Loucy (cell line): ENCODE results near the gene THBS4.
"Not testable (repeated sequence)": the region's sequence is repeated elsewhere in the genome, so short reads cannot be mapped to it uniquely, and the experiment has no call there.

Experiments used
- H2AFZ ChIP-seq: fragments of 200-600 bp; sonication (generic); 2 replicates; pipeline ENCODE4 v1.6.0; 2016; ENCODE audit warnings: antibody characterized with exemption, mild to moderate bottlenecking, low read length, moderate library complexity
- H3F3A ChIP-seq: fragments of 200-600 bp; 2 replicates; pipeline ENCODE4 v1.6.0; 2016; ENCODE audit warnings: antibody characterized with exemption, low read depth, mild to moderate bottlenecking
- H3K27me3 ChIP-seq: fragments of 200-600 bp; sonication (generic); 2 replicates; pipeline ENCODE4 v1.6.1; 2014; ENCODE audit warnings: low read length, mild to moderate bottlenecking; ENCODE audit not compliant: insufficient read depth, poor library complexity, severe bottlenecking
- H3K36me3 ChIP-seq: fragments of 200-600 bp; sonication (generic); 2 replicates; pipeline ENCODE4 v1.6.1; 2016; ENCODE audit warnings: low read length; ENCODE audit not compliant: insufficient read depth
- H3K4me1 ChIP-seq: fragments of 200-600 bp; sonication (generic); 2 replicates; pipeline ENCODE4 v1.5.1; 2014; ENCODE audit warnings: low read length, mild to moderate bottlenecking; ENCODE audit not compliant: insufficient read depth, poor library complexity, severe bottlenecking
- H3K4me2 ChIP-seq: fragments of 200-600 bp; sonication (generic); 2 replicates; pipeline ENCODE4 v1.6.0; 2014; ENCODE audit warnings: antibody characterized with exemption, low read length, low read depth, mild to moderate bottlenecking; ENCODE audit not compliant: poor library complexity, severe bottlenecking
- H3K4me3 ChIP-seq: fragments of 200-600 bp; sonication (generic); 2 replicates; pipeline ENCODE4 v1.5.1; 2014; ENCODE audit warnings: low read length, mild to moderate bottlenecking, mixed read lengths; ENCODE audit not compliant: poor library complexity, severe bottlenecking
- H3K79me2 ChIP-seq: fragments of 200-600 bp; sonication (generic); 2 replicates; pipeline ENCODE4 v1.6.1; 2014; ENCODE audit warnings: low read length; ENCODE audit not compliant: insufficient read depth
- H3K9ac ChIP-seq: fragments of 200-600 bp; sonication (generic); 2 replicates; pipeline ENCODE4 v1.6.0; 2014; ENCODE audit warnings: mild to moderate bottlenecking, low read depth, low read length, moderate library complexity; ENCODE audit not compliant: poor library complexity, severe bottlenecking
- H3K9me2 ChIP-seq: fragments of 200-600 bp; sonication (generic); replicated peaks from 2 replicates; pipeline ENCODE4 v1.6.1; 2016; ENCODE audit warnings: low read depth, low read length, mixed read lengths
- H3K9me3 ChIP-seq: fragments of 200-600 bp; sonication (generic); 2 replicates; pipeline ENCODE4 v1.6.1; 2014; ENCODE audit warnings: mild to moderate bottlenecking, antibody characterized with exemption, low read length, low read depth; ENCODE audit not compliant: insufficient read depth
- H4K20me1 ChIP-seq: fragments of 200-600 bp; sonication (generic); 2 replicates; pipeline ENCODE4 v1.6.0; 2014; ENCODE audit warnings: antibody characterized with exemption, low read length, mild to moderate bottlenecking; ENCODE audit not compliant: insufficient read depth, poor library complexity, severe bottlenecking
- EZH2phosphoT487 ChIP-seq: fragments of 200-600 bp; IDR thresholded peaks from 2 replicates; pipeline ENCODE4 v1.6.1; 2018; ENCODE audit warnings: antibody characterized with exemption, mild to moderate bottlenecking, moderate library complexity, borderline replicate concordance
- TF ChIP-seq, protein P1 (sequence below): fragments of 200-600 bp; sonication (generic); conservative IDR thresholded peaks from 2 replicates; pipeline ENCODE4 v1.5.1; 2014; ENCODE audit warnings: mild to moderate bottlenecking, antibody characterized with exemption, low read length

THBS4 gene

DNA sequence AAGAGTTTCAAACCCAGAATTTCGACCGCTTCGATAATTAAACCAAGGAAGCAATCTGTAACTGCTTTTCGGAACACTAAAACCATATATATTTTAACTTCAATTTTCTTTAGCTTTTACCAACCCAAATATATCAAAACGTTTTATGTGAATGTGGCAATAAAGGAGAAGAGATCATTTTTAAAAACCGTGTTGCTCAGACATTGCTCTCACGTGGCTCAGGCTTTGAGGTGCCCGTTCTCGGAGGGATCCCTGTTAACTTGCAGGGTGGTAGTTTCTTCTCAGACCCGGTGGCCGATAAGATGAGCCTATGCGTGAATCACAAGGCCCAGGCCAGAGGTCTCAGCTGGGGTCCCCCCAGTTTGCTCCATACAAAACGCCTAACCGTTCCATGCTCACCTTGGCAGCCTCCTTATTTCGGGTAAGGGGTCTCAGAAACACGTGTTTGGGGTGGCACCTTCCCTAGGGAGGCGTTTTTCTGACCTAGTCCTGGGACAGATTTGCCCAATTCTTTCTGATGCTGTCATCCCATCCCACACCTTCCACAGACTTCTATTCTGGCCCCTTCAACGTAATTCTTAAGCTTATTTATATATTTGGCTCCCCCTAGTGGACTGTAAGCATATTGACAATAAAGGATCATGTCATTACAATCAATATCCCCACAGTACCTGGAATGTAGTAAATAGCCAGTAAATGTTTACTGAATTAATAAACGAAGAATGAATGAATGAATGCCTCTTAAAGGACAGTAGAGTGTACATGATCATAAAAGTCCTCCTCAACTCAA, 48.1 kb downstream of the THBS4 start:
- Histone ChIP-seq H3K4me1 (no peaks in the 10 kb centered on the region), H3K4me2 (no peak overlapping the region), H3K36me3 (no peaks in the 10 kb centered on the region), H3K79me2 (no peaks in the 10 kb centered on the region), H2AFZ (no peak overlapping the region), H3K9me2 (no peaks in the 10 kb centered on the region), H3F3A (no peaks in the 10 kb centered on the region), H3K4me3 (no peak overlapping the region), H3K27me3 (no peaks in the 10 kb centered on the region), H4K20me1 (no peaks in the 10 kb centered on the region), H3K9me3 (no peaks in the 10 kb centered on the region), H3K9ac (no peak overlapping the region)
- TF ChIP-seq EZH2phosphoT487 = no peak
- TF ChIP-seq, protein P1, sequence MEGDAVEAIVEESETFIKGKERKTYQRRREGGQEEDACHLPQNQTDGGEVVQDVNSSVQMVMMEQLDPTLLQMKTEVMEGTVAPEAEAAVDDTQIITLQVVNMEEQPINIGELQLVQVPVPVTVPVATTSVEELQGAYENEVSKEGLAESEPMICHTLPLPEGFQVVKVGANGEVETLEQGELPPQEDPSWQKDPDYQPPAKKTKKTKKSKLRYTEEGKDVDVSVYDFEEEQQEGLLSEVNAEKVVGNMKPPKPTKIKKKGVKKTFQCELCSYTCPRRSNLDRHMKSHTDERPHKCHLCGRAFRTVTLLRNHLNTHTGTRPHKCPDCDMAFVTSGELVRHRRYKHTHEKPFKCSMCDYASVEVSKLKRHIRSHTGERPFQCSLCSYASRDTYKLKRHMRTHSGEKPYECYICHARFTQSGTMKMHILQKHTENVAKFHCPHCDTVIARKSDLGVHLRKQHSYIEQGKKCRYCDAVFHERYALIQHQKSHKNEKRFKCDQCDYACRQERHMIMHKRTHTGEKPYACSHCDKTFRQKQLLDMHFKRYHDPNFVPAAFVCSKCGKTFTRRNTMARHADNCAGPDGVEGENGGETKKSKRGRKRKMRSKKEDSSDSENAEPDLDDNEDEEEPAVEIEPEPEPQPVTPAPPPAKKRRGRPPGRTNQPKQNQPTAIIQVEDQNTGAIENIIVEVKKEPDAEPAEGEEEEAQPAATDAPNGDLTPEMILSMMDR = peak; percentile 89

DNA sequence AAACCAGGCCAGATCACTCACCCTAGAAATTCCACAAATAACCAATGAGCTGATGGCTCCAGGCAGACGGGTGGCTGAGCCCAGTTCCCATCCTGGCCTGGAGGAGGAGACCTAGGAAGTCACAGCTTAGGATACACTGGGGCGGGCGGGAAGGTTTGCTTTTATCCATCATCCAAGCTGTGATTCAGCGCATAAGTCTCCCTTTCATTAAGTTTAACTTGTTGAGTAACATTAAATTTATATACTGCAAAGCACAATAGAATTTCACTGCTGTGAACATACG, 55.7 kb downstream of the THBS4 start:
- no peak overlapping the region for H3K4me2 ChIP-seq
- no peak overlapping the region for H2AFZ ChIP-seq
- TF ChIP-seq EZH2phosphoT487 = no peak
- TF ChIP-seq, protein P1 = no peak
- peaks cover 22% of the 10 kb centered on the region for H3K4me1 ChIP-seq
- H3K9me3 ChIP-seq = 0 out of 2 replicates have a peak, but pooled peaks cover 6% of the 10 kb centered on the region
- H3K9me2 ChIP-seq = no peaks in the 10 kb centered on the region
- H3K9ac ChIP-seq = no peak overlapping the region
- H4K20me1 ChIP-seq = no peaks in the 10 kb centered on the region
- H3K79me2 ChIP-seq = no peaks in the 10 kb centered on the region
- no peaks in the 10 kb centered on the region for H3F3A ChIP-seq
- no peak overlapping the region for H3K4me3 ChIP-seq
- no peaks in the 10 kb centered on the region for H3K27me3 ChIP-seq
- no peaks in the 10 kb centered on the region for H3K36me3 ChIP-seq

DNA sequence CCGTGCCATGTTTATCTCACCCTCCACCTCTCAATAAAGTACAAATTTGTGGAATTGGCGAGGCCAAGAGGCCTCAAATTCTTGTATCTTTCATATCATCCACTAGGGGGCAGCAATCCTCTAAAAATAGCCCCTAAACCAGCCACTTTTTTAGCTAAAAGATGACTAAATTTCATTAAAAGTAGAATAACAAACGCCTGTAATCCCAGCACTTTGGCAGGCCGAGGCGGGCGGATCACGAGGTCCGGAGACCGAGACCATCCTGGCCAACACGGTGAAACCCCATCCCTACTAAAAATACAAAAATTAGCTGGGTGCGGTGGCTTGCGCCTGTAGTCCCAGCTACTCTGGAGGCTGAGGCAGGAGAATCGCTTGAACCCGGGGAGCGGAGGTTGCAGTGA, 56.6 kb downstream of the THBS4 start:
- Histone ChIP-seq H2AFZ (peak overlapping the region; percentile 76), H3K4me2 (peak overlapping the region; percentile 39), H3K9ac (peak overlapping the region; percentile 55), H3K4me1 (peaks cover 22% of the 10 kb centered on the region)
- TF ChIP-seq, protein P1 = peak; percentile 73
- not testable (repeated sequence) for H3K4me3 ChIP-seq, H3F3A ChIP-seq, H3K27me3 ChIP-seq, H3K9me3 ChIP-seq, H3K9me2 ChIP-seq, H4K20me1 ChIP-seq, H3K36me3 ChIP-seq, H3K79me2 ChIP-seq
